GM12873 (cell line): ENCODE measurements around the gene FAM20C.

Source experiments
- CTCF ChIP-seq: IDR thresholded peaks from 2 replicates; pipeline ENCODE4 v1.5.1; 2012; ENCODE audit warnings: low read depth, mild to moderate bottlenecking, moderate library complexity, low read length, control low read depth; ENCODE audit not compliant: insufficient read depth; ENCODE audit errors: missing control alignments

The FAM20C gene

GRCh38 chr7:255721-256361 is 63.5 kb downstream of the FAM20C start:
- no peak for TF ChIP-seq CTCF

- TF ChIP-seq CTCF, result no peak
Measured at GRCh38 chr7:256461-256940, 64.1 kb downstream of the FAM20C start.

- no peak for TF ChIP-seq CTCF
Measured at GRCh38 chr7:256981-257646, 64.7 kb downstream of the FAM20C start.

- no peak for TF ChIP-seq CTCF
Measured at GRCh38 chr7:257647-257992, 65.2 kb downstream of the FAM20C start.

GRCh38 chr7:258476-259190 is 66.3 kb downstream of the FAM20C start:
- no peak for TF ChIP-seq CTCF

- TF ChIP-seq CTCF, result no peak
Measured at GRCh38 chr7:259191-259505, 66.8 kb downstream of the FAM20C start.

GRCh38 chr7:259751-260405 is 67.5 kb downstream of the FAM20C start:
- no peak for TF ChIP-seq CTCF
